ENCODE measurements around the gene SYNDIG1. TPM values are rescaled to one million over a fixed set of nuclear protein-coding genes. Genes with fewer than 3 reads are reported as not detected.

The SYNDIG1 gene
- polyA plus RNA-seq, 2 of the 4 experiments (the other 2 are of a cell fraction), result 0.96 to 2.6 TPM

DNA sequence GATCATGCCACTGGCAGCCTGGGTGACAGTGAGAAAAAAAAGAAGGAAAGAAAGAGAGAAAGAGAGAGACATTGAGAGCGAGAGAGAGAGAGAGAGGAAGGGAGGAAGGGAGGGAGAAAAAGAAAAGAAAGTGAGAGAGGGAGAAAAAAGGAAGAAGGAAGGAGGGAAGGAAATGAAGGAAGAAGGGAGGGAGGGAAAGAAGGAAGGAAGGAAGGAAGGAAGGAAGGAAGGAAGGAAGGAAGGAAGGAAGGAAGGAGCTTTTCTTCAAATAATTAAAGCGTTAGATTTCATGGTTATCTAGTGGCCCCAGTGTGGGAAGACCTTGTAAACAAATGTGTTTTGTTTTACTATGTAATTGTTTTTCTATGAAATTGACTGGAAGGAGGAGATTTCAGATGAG is 170.8 kb downstream of the SYNDIG1 start:
- FAIRE-seq, result no peak
- H3K4me1 ChIP-seq, result peaks cover 4% of the 10 kb centered on the region
- DNase-seq (ENCODE audit: low read depth in 1 of 2, low spot score in 1 of 2), result no peak
- CTCF ChIA-PET, result interaction anchor here (1.5 kb wide), 1 partner anchor 36 kb away, joined by 3 read pairs; no protein-coding TSS in a partner anchor
- H3K27ac ChIP-seq, result no peak overlapping the region
- WGBS (ENCODE audit: missing lambda C conversion rate), result 87% methylated on average over 2 of the region's 2 CpGs
- no peak overlapping the region for H3K4me2 ChIP-seq
- POLR2A ChIA-PET, result no interaction called here
- TF ChIP-seq POLR2AphosphoS2 (conservative IDR thresholded peaks at IDR 0.05; ENCODE audit: low read length) (no peak), EHF (CRISPR knock-in tag; IDR thresholded peaks at IDR 0.05) (no peak), MAFK (IDR thresholded peaks at IDR 0.05; ENCODE audit: partially characterized antibody) (no peak), BHLHE40 (IDR thresholded peaks at IDR 0.05; ENCODE audit: low read depth, low read length) (no peak), SMC3 (IDR thresholded peaks at IDR 0.05) (no peak)
- TF ChIP-seq, protein P1, sequence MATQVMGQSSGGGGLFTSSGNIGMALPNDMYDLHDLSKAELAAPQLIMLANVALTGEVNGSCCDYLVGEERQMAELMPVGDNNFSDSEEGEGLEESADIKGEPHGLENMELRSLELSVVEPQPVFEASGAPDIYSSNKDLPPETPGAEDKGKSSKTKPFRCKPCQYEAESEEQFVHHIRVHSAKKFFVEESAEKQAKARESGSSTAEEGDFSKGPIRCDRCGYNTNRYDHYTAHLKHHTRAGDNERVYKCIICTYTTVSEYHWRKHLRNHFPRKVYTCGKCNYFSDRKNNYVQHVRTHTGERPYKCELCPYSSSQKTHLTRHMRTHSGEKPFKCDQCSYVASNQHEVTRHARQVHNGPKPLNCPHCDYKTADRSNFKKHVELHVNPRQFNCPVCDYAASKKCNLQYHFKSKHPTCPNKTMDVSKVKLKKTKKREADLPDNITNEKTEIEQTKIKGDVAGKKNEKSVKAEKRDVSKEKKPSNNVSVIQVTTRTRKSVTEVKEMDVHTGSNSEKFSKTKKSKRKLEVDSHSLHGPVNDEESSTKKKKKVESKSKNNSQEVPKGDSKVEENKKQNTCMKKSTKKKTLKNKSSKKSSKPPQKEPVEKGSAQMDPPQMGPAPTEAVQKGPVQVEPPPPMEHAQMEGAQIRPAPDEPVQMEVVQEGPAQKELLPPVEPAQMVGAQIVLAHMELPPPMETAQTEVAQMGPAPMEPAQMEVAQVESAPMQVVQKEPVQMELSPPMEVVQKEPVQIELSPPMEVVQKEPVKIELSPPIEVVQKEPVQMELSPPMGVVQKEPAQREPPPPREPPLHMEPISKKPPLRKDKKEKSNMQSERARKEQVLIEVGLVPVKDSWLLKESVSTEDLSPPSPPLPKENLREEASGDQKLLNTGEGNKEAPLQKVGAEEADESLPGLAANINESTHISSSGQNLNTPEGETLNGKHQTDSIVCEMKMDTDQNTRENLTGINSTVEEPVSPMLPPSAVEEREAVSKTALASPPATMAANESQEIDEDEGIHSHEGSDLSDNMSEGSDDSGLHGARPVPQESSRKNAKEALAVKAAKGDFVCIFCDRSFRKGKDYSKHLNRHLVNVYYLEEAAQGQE (IDR thresholded peaks at IDR 0.05), result no peak
- ATAC-seq, result no peak
- H3K4me3 ChIP-seq, result no peak overlapping the region
- H3K9me3 ChIP-seq, result no peaks in the 10 kb centered on the region

DNA sequence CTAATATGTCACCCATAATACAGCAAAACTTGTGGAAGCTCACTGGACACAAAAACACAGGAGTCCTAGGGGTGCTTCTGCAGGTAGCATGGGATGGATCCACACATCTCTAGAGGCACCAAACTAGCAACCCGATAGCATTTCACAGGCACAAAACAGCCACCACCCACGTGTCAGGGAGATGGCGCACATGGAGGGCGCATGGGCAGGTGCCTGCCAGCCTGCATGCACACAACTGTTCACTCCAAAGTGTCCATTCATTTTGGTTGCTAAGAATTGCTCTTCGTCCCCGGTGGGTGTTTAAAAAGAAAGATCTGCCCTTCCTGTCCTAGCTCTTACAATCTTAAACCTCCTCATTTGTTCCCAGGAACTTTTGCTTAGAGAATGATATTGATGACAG is 171.3 kb downstream of the SYNDIG1 start:
- TF ChIP-seq ZC3H11A (IDR thresholded peaks at IDR 0.05) (no peak), TP53 (CRISPR knock-in tag; IDR thresholded peaks at IDR 0.05) (no peak), POLR2AphosphoS2 (conservative IDR thresholded peaks at IDR 0.05; ENCODE audit: low read length) (no peak), MAFK (IDR thresholded peaks at IDR 0.05; ENCODE audit: partially characterized antibody) (no peak), MAZ (IDR thresholded peaks at IDR 0.05; ENCODE audit: borderline replicate concordance, low read depth, low read length) (no peak), POLR2A (IDR thresholded peaks at IDR 0.05; ENCODE audit: low read length) (no peak), PHF8 (IDR thresholded peaks at IDR 0.05; ENCODE audit: borderline replicate concordance, low read depth) (no peak), ESRRA (IDR thresholded peaks at IDR 0.05; ENCODE audit: borderline replicate concordance, low read length) (no peak), CBX2 (IDR thresholded peaks at IDR 0.05; ENCODE audit: borderline replicate concordance, low read depth) (no peak), TFCP2L1 (CRISPR knock-in tag; IDR thresholded peaks at IDR 0.05) (no peak), NR3C1 (IDR thresholded peaks at IDR 0.05) (no peak), HOXB13 (CRISPR knock-in tag; IDR thresholded peaks at IDR 0.05; ENCODE audit: low read depth) (no peak), HDAC2 (IDR thresholded peaks at IDR 0.05) (no peak), RCOR1 (IDR thresholded peaks at IDR 0.05; ENCODE audit: low read depth, low read length) (no peak), KDM1A (IDR thresholded peaks at IDR 0.05; ENCODE audit: low read depth) (no peak), HOXB5 (CRISPR knock-in tag; IDR thresholded peaks at IDR 0.05) (no peak)
- TF ChIP-seq, protein P2, sequence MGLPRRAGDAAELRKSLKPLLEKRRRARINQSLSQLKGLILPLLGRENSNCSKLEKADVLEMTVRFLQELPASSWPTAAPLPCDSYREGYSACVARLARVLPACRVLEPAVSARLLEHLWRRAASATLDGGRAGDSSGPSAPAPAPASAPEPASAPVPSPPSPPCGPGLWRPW (IDR thresholded peaks at IDR 0.05), result no peak
- TF ChIP-seq, protein P3, sequence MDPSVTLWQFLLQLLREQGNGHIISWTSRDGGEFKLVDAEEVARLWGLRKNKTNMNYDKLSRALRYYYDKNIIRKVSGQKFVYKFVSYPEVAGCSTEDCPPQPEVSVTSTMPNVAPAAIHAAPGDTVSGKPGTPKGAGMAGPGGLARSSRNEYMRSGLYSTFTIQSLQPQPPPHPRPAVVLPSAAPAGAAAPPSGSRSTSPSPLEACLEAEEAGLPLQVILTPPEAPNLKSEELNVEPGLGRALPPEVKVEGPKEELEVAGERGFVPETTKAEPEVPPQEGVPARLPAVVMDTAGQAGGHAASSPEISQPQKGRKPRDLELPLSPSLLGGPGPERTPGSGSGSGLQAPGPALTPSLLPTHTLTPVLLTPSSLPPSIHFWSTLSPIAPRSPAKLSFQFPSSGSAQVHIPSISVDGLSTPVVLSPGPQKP (IDR thresholded peaks at IDR 0.05; ENCODE audit: low read depth, low read length), result no peak
- TF ChIP-seq, protein P4, sequence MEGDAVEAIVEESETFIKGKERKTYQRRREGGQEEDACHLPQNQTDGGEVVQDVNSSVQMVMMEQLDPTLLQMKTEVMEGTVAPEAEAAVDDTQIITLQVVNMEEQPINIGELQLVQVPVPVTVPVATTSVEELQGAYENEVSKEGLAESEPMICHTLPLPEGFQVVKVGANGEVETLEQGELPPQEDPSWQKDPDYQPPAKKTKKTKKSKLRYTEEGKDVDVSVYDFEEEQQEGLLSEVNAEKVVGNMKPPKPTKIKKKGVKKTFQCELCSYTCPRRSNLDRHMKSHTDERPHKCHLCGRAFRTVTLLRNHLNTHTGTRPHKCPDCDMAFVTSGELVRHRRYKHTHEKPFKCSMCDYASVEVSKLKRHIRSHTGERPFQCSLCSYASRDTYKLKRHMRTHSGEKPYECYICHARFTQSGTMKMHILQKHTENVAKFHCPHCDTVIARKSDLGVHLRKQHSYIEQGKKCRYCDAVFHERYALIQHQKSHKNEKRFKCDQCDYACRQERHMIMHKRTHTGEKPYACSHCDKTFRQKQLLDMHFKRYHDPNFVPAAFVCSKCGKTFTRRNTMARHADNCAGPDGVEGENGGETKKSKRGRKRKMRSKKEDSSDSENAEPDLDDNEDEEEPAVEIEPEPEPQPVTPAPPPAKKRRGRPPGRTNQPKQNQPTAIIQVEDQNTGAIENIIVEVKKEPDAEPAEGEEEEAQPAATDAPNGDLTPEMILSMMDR (IDR thresholded peaks at IDR 0.05), result no peak
- no peak overlapping the region for H3K4me2 ChIP-seq
- 79% methylated on average over 6 of the region's 6 CpGs for WGBS (ENCODE audit: missing lambda C conversion rate)
- ATAC-seq (no peak), DNase-seq (ENCODE audit: low read depth in 1 of 2, low spot score in 1 of 2) (no peak), FAIRE-seq (no peak)
- H3K4me3 ChIP-seq, result no peak overlapping the region
- ChIA-PET CTCF (interaction anchor here (1.5 kb wide), 1 partner anchor 35 kb away, joined by 3 read pairs; no protein-coding TSS in a partner anchor), POLR2A (no interaction called here)
- no peaks in the 10 kb centered on the region for H3K4me1 ChIP-seq
- H3K27ac ChIP-seq, result no peak overlapping the region
- H3K9me3 ChIP-seq, result no peaks in the 10 kb centered on the region
